WTC11 (cell line): Measurements from ENCODE around the gene TTC7B. TPM values are rescaled to one million over a fixed set of nuclear protein-coding genes. Genes with fewer than 3 reads are reported as not detected.

Experiments used
- ATAC-seq: fragments of 200-7000 bp; cut with Tn5 transposase; 2 replicates; pipeline ENCODE4 v1.10.0; 2021; ENCODE audit warnings: mild to moderate bottlenecking, moderate library complexity
- CTCF ChIA-PET: fragments of 300-600 bp; sonication (Branson Sonifier 250); formaldehyde crosslinking; loops from one replicate; lab custom pipeline; 2021; ENCODE audit warnings: antibody characterized with exemption; lab: Charles Lee
- POLR2A ChIA-PET: fragments of 350-600 bp; sonication (Branson Sonifier 250); formaldehyde crosslinking; loops from one replicate; lab custom pipeline; 2021; ENCODE audit warnings: antibody characterized with exemption; lab: Charles Lee
- DNase-seq: peaks from one replicate; pipeline ENCODE4 v3.0.0; 2021; ENCODE audit warnings: low spot score
- H3K27ac Mint-ChIP-seq: 2 replicates; pipeline ENCODE4 v1.8.0; 2021; ENCODE audit warnings: mixed read lengths
- H3K27me3 Mint-ChIP-seq: 2 replicates; pipeline ENCODE4 v1.8.0; 2021; ENCODE audit warnings: low read depth, mild to moderate bottlenecking, moderate library complexity, mixed read lengths
- H3K36me3 Mint-ChIP-seq: 2 replicates; pipeline ENCODE4 v1.8.0; 2021; ENCODE audit warnings: mixed read lengths
- H3K4me1 Mint-ChIP-seq: 2 replicates; pipeline ENCODE4 v1.8.0; 2022; ENCODE audit warnings: mixed read lengths
- H3K4me3 Mint-ChIP-seq: 2 replicates; pipeline ENCODE4 v1.8.0; 2021; ENCODE audit warnings: mild to moderate bottlenecking, moderate library complexity, mixed read lengths
- H3K9me3 Mint-ChIP-seq: 2 replicates; pipeline ENCODE4 v1.8.0; 2021; ENCODE audit warnings: mixed read lengths
- ATF2 ChIP-seq: sonication (generic); formaldehyde crosslinking; IDR thresholded peaks from 2 replicates; pipeline ENCODE4 v1.8.1; 2022; ENCODE audit warnings: low read depth, missing genetic modification reagents, borderline replicate concordance
- FOXP4 ChIP-seq: sonication (generic); formaldehyde crosslinking; IDR thresholded peaks from 2 replicates; pipeline ENCODE4 v1.8.0; 2022; ENCODE audit warnings: mild to moderate bottlenecking, missing genetic modification reagents
- GTF2I ChIP-seq: fragments of 250-450 bp; sonication (Bioruptor Pico); conservative IDR thresholded peaks from 2 replicates; pipeline ENCODE4 v1.4.0; 2021; ENCODE audit warnings: mild to moderate bottlenecking
- IRF2 ChIP-seq: sonication (generic); formaldehyde crosslinking; IDR thresholded peaks from 2 replicates; pipeline ENCODE4 v1.8.0; 2022; ENCODE audit warnings: low read depth, missing genetic modification reagents, borderline replicate concordance
- JUN ChIP-seq: sonication (generic); formaldehyde crosslinking; IDR thresholded peaks from 2 replicates; pipeline ENCODE4 v1.8.0; 2023; ENCODE audit warnings: mild to moderate bottlenecking, missing genetic modification reagents
- KAT7 ChIP-seq: sonication (generic); formaldehyde crosslinking; IDR thresholded peaks from 2 replicates; pipeline ENCODE4 v1.8.1; 2023; ENCODE audit warnings: missing genetic modification reagents, mild to moderate bottlenecking, borderline replicate concordance
- MYBL2 ChIP-seq: sonication (generic); formaldehyde crosslinking; IDR thresholded peaks from 2 replicates; pipeline ENCODE4 v1.8.1; 2023; ENCODE audit warnings: mild to moderate bottlenecking, moderate library complexity, missing genetic modification reagents
- NFE2L1 ChIP-seq: sonication (generic); formaldehyde crosslinking; IDR thresholded peaks from 2 replicates; pipeline ENCODE4 v1.8.1; 2023; ENCODE audit warnings: missing genetic modification reagents
- SMAD4 ChIP-seq: sonication (generic); formaldehyde crosslinking; IDR thresholded peaks from 2 replicates; pipeline ENCODE4 v1.8.0; 2022; ENCODE audit warnings: mild to moderate bottlenecking, missing genetic modification reagents
- USF1 ChIP-seq: sonication (generic); formaldehyde crosslinking; IDR thresholded peaks from 2 replicates; pipeline ENCODE4 v1.8.0; 2022; ENCODE audit warnings: mild to moderate bottlenecking, missing genetic modification reagents
- ZNF138 ChIP-seq: sonication (generic); formaldehyde crosslinking; conservative IDR thresholded peaks from 2 replicates; pipeline ENCODE4 v1.8.1; 2022; ENCODE audit warnings: mild to moderate bottlenecking, moderate library complexity, missing genetic modification reagents
- ZNF396 ChIP-seq: fragments of 250-450 bp; sonication (Bioruptor Pico); IDR thresholded peaks from 2 replicates; pipeline ENCODE4 v1.8.0; 2021; ENCODE audit warnings: mild to moderate bottlenecking, moderate library complexity, borderline replicate concordance
- total RNA-seq: library from RNA; stranded (reverse); gene quantifications from 3 replicates; pipeline ENCODE4 v1.2.3, GENCODE V29; 2021
- TF ChIP-seq, protein P1 (sequence below): sonication (generic); formaldehyde crosslinking; IDR thresholded peaks from 2 replicates; pipeline ENCODE4 v1.8.1; 2022; ENCODE audit warnings: low read depth, mild to moderate bottlenecking, moderate library complexity, missing genetic modification reagents, borderline replicate concordance
- TF ChIP-seq, protein P2 (sequence below): fragments of 250-450 bp; sonication (Bioruptor Pico); IDR thresholded peaks from 2 replicates; pipeline ENCODE4 v2.1.2; 2022; ENCODE audit warnings: mild to moderate bottlenecking, moderate library complexity
- TF ChIP-seq, protein P3 (sequence below): sonication (generic); formaldehyde crosslinking; IDR thresholded peaks from 2 replicates; pipeline ENCODE4 v1.8.1; 2023; ENCODE audit warnings: mild to moderate bottlenecking, missing genetic modification reagents
- TF ChIP-seq, protein P4 (sequence below): sonication (generic); formaldehyde crosslinking; IDR thresholded peaks from 2 replicates; pipeline ENCODE4 v1.8.0; 2022; ENCODE audit warnings: mild to moderate bottlenecking, missing genetic modification reagents

The TTC7B gene
- total RNA-seq, 1 experiment from 2014 or later: 27.6 TPM

- POLR2A ChIA-PET: no interaction called here
- Mint-ChIP-seq H3K27me3 (peaks cover 70% of the 10 kb centered on the region), H3K27ac (no peak overlapping the region), H3K4me1 (peaks cover 3% of the 10 kb centered on the region; the same call in 1 of the 2 replicates), H3K9me3 (peaks cover 18% of the 10 kb centered on the region), H3K36me3 (peaks cover 4% of the 10 kb centered on the region; the same call in 1 of the 2 replicates), H3K4me3 (no peak overlapping the region)
- ATAC-seq (no peak), DNase-seq (no peak)
- CTCF ChIA-PET: no interaction called here
- no peak for TF ChIP-seq ZNF138 (CRISPR knock-in tag)
- no peak for TF ChIP-seq ZNF396
- TF ChIP-seq, protein P1, sequence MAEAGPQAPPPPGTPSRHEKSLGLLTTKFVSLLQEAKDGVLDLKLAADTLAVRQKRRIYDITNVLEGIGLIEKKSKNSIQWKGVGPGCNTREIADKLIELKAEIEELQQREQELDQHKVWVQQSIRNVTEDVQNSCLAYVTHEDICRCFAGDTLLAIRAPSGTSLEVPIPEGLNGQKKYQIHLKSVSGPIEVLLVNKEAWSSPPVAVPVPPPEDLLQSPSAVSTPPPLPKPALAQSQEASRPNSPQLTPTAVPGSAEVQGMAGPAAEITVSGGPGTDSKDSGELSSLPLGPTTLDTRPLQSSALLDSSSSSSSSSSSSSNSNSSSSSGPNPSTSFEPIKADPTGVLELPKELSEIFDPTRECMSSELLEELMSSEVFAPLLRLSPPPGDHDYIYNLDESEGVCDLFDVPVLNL (CRISPR knock-in tag): no peak
- no peak for TF ChIP-seq SMAD4 (CRISPR knock-in tag)
- TF ChIP-seq, protein P2, sequence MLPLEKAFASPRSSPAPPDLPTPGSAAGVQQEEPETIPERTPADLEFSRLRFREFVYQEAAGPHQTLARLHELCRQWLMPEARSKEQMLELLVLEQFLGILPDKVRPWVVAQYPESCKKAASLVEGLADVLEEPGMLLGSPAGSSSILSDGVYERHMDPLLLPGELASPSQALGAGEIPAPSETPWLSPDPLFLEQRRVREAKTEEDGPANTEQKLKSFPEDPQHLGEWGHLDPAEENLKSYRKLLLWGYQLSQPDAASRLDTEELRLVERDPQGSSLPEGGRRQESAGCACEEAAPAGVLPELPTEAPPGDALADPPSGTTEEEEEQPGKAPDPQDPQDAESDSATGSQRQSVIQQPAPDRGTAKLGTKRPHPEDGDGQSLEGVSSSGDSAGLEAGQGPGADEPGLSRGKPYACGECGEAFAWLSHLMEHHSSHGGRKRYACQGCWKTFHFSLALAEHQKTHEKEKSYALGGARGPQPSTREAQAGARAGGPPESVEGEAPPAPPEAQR (CRISPR knock-in tag): no peak
- TF ChIP-seq, protein P3, sequence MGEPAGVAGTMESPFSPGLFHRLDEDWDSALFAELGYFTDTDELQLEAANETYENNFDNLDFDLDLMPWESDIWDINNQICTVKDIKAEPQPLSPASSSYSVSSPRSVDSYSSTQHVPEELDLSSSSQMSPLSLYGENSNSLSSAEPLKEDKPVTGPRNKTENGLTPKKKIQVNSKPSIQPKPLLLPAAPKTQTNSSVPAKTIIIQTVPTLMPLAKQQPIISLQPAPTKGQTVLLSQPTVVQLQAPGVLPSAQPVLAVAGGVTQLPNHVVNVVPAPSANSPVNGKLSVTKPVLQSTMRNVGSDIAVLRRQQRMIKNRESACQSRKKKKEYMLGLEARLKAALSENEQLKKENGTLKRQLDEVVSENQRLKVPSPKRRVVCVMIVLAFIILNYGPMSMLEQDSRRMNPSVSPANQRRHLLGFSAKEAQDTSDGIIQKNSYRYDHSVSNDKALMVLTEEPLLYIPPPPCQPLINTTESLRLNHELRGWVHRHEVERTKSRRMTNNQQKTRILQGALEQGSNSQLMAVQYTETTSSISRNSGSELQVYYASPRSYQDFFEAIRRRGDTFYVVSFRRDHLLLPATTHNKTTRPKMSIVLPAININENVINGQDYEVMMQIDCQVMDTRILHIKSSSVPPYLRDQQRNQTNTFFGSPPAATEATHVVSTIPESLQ (CRISPR knock-in tag): no peak
- no peak for TF ChIP-seq KAT7 (CRISPR knock-in tag)
These were observed 13.4 kb upstream of the TTC7B start for GRCh38 chr14:90829677-90830076.

GRCh38 chr14:90828642-90829487 is 12.6 kb upstream of the TTC7B start:
- TF ChIP-seq USF1 (no peak), ATF2 (CRISPR knock-in tag) (no peak), ZNF138 (CRISPR knock-in tag) (no peak), IRF2 (CRISPR knock-in tag) (no peak)
- DNase-seq (no peak), ATAC-seq (no peak)
- Mint-ChIP-seq H3K4me3 (peak overlapping the region; percentile 42), H3K36me3 (peaks cover 9% of the 10 kb centered on the region), H3K9me3 (peaks cover 20% of the 10 kb centered on the region), H3K27me3 (peaks cover 78% of the 10 kb centered on the region), H3K4me1 (peaks cover 3% of the 10 kb centered on the region; the same call in 1 of the 2 replicates), H3K27ac (no peak overlapping the region)
- CTCF ChIA-PET: interaction anchor here (2.7 kb wide), 1 partner anchor 13 kb away, joined by 13 read pairs; the partner anchor contains the start of gene TTC7B
- POLR2A ChIA-PET: no interaction called here

- ChIA-PET POLR2A (no interaction called here), CTCF (interaction anchor here (2.7 kb wide), 1 partner anchor 12 kb away, joined by 13 read pairs; the partner anchor contains the start of gene TTC7B)
- DNase-seq: peak; percentile 95
- Mint-ChIP-seq H3K4me1 (peaks cover 3% of the 10 kb centered on the region; the same call in 1 of the 2 replicates), H3K36me3 (peaks cover 16% of the 10 kb centered on the region), H3K4me3 (peak overlapping the region; percentile 52), H3K27me3 (peaks cover 80% of the 10 kb centered on the region), H3K27ac (no peak overlapping the region), H3K9me3 (peaks cover 28% of the 10 kb centered on the region)
- ATAC-seq: peak; percentile 99
- TF ChIP-seq, protein P4, sequence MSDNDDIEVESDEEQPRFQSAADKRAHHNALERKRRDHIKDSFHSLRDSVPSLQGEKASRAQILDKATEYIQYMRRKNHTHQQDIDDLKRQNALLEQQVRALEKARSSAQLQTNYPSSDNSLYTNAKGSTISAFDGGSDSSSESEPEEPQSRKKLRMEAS (CRISPR knock-in tag): peak; percentile 96
- TF ChIP-seq ATF2 (CRISPR knock-in tag) (peak; percentile 89), MYBL2 (CRISPR knock-in tag) (0 out of 2 replicates have a peak, but pooled peaks have one; percentile 44), NFE2L1 (peak; percentile 73; the same call in 1 of the 2 replicates), JUN (CRISPR knock-in tag) (0 out of 2 replicates have a peak, but pooled peaks have one; percentile 44), FOXP4 (CRISPR knock-in tag) (0 out of 2 replicates have a peak, but pooled peaks have one; percentile 39), GTF2I (CRISPR knock-in tag) (no peak)
These were observed 11.8 kb upstream of the TTC7B start for GRCh38 chr14:90827919-90828610.
